WI38 (cell line): ENCODE measurements around the gene CHD5.

ENCODE experiments used
- H3K4me3 ChIP-seq: 2 replicates; pipeline ENCODE4 v1.5.1; 2011; ENCODE audit warnings: low read depth, mild to moderate bottlenecking, control low read depth, low read length
- TF ChIP-seq, protein P1 (sequence below): IDR thresholded peaks from 2 replicates; pipeline ENCODE4 v1.5.1; 2012; ENCODE audit warnings: low read depth, mild to moderate bottlenecking, control low read depth, low read length

CHD5 gene

DNA sequence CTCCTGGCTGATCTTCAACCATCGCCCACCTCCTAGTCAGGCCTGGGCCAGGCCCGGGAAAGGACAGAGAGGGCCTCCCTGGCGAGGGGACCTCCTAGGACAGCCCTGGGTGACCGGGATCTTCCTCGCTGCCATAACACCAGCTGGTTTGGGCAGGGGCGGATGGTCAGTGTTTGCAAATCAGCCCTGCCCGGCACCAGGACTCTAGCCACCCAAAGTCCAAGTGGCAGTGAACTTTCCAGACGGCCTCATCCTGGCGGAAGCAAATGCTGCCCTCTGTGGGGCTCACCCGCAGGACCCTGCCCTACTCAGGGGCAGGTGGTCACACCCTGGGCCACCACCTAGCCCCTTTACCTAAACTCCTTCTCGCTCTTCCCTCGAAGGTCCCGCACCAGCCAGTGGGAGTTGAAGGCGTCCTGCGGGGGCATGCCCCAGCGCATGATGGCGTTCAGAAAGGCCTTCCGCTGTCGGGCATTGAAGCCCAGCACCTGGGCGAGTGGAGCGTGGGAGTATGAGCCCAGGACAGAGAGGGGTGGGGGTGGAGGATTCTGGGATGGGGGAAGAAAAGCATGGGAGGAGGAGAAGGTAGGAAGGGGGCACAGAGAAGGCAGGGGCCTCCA is 55.3 kb downstream of the CHD5 start:
- no peak overlapping the region for H3K4me3 ChIP-seq
- TF ChIP-seq, protein P1, sequence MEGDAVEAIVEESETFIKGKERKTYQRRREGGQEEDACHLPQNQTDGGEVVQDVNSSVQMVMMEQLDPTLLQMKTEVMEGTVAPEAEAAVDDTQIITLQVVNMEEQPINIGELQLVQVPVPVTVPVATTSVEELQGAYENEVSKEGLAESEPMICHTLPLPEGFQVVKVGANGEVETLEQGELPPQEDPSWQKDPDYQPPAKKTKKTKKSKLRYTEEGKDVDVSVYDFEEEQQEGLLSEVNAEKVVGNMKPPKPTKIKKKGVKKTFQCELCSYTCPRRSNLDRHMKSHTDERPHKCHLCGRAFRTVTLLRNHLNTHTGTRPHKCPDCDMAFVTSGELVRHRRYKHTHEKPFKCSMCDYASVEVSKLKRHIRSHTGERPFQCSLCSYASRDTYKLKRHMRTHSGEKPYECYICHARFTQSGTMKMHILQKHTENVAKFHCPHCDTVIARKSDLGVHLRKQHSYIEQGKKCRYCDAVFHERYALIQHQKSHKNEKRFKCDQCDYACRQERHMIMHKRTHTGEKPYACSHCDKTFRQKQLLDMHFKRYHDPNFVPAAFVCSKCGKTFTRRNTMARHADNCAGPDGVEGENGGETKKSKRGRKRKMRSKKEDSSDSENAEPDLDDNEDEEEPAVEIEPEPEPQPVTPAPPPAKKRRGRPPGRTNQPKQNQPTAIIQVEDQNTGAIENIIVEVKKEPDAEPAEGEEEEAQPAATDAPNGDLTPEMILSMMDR: no peak

DNA sequence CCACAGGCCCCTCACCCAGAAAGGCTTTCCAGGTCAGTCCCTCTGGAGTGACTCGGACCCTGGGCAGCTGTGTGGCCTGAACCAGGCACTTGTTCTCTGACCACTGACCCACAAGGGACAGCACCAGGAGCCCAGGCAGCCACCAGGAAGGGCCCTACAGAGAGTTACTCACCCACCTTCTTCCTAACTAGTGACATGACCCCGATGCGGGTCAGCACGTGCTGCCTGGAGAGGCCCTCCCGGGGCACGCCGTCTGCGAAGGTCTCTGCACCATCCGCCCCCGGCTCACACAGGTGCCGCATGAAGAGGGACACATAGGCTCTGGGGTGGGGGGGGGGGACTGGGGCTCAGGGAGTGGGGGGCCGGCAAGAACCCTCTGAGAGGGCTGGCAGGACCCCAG is 55.8 kb downstream of the CHD5 start:
- TF ChIP-seq, protein P1: no peak
- H3K4me3 ChIP-seq: no peak overlapping the region

DNA sequence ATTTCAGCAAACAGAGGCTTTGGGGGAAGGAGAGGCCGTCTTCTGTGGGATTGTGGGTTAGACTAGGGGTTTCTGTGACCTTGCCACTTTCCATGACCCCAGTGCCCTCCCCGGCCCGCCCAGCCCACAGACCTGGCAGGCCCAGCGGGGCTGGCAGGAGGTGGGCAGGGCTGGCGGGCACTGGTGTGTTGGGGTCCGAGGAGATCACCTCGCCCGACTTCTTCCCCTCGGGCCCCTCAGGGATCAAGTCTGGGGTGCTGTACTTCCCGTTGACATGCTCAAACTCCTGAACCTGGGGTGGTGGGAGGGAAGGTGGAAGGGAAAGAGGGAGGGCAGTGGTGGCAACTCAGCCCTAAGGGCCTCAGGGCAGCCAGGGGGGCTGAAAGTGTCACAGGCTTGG is 56.3 kb downstream of the CHD5 start:
- no peak overlapping the region for H3K4me3 ChIP-seq
- TF ChIP-seq, protein P1: no peak

DNA sequence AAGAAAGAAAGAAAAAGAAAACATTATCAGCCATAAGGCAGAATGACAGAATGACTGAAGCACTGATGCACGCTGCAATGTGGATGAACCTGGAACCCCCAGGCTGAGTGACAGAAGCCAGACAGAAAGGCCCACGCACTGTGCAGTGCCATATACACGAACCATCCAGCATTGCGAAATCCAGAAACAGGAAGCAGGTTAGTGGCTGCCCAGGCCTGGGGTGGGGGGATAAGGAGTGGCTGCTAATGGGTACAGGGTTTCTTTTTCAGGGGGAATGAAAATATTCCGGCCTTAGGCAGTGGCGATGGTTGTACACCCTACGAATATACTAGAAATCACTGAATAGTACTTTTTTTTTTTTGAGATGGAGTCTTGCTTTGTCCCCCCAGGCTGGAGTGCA is 57.0 kb downstream of the CHD5 start:
- TF ChIP-seq, protein P1: no peak
- no peak overlapping the region for H3K4me3 ChIP-seq

DNA sequence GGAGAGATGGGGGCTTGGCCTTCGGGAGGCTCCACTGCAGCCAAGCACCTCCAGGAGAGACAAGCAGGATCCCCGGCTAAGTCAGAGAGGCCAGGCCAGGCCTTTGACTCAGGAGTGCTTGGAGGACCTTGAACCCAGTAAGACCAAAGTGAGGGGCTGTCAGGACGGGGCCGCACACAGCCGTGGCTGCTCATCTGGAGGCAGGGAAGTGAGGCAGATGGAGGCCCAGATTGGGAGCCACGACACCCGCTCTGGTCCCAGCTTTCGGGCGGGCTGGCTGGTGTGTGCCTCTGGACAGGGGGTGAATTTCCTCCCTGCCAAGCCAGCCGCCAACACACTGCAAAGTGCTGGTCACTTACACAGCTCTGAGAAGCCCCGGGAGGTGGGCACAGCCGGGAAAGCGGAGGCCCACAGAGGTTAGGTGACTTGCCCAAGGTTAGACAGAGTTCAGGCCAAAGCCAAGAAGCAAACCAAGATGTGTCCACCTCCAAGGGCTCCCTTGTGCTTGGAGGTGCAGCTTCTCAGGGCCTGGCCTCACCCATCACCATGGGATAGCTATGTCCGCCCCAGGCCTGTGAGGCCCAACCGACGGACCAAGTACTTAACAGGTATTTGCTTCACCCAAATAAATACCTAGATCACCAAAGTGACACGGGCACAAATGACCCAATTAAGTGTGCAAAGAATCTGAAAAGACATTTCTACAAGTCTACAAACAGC is 58.3 kb downstream of the CHD5 start:
- H3K4me3 ChIP-seq: no peak overlapping the region
- TF ChIP-seq, protein P1: no peak

DNA sequence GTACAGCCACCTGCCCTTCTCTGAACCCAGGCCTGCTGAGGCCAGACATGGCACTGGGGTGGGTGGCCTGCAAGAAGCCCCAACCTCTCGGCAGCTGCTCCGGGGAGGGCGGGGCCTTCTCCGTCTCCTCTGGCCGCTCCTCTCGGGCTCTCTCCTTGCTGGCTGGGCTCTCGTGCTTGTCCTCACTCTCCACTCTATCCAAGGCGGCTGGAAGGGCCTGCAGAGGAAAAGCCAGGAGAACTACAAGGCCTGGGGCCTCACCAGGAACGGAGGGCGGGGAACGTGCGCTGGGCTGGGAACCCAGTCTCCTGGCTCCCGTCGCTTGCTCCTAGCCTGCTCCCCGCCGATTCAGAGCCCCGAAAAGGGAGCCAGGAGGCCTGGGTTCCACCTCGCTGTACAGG is 59.1 kb downstream of the CHD5 start:
- no peak overlapping the region for H3K4me3 ChIP-seq
- TF ChIP-seq, protein P1: no peak

DNA sequence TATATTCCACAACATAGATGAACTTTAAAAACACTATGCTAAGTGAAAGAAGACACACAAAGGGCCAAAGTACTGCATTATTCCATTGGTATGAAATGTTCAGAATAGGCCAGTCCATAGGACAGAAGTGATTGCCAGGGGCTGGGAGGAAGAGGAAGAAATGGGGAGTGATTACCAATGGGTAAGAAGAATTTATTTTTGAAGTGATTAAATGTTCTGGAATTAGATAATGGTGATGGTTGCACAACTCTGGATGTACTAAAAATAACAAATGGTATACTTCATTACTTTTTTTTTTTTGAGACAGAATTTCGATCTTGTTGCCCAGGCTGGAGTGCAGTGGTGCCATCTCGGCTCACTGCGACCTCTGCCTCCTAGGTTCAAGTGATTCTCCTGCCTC is 61.7 kb downstream of the CHD5 start:
- no peak overlapping the region for H3K4me3 ChIP-seq

More for the DNA sequence above, 61.7 kb downstream of the CHD5 start:
- TF ChIP-seq, protein P1: no peak
